GM12873 (cell line): ENCODE data around the gene ARHGAP44.

ENCODE experiments used
- CTCF ChIP-seq: IDR thresholded peaks from 2 replicates; pipeline ENCODE4 v1.5.1; 2012; ENCODE audit warnings: low read depth, mild to moderate bottlenecking, moderate library complexity, low read length, control low read depth; ENCODE audit not compliant: insufficient read depth; ENCODE audit errors: missing control alignments

Gene ARHGAP44

GRCh38 chr17:12940699-12941098 lies 151.4 kb downstream of the ARHGAP44 start:
- TF ChIP-seq CTCF, result no peak

- no peak for TF ChIP-seq CTCF
Observed at GRCh38 chr17:12947047-12947446, 157.7 kb downstream of the ARHGAP44 start.

GRCh38 chr17:12952012-12952411 lies 162.7 kb downstream of the ARHGAP44 start:
- TF ChIP-seq CTCF, result no peak

- no peak for TF ChIP-seq CTCF
Observed at GRCh38 chr17:12953156-12953555, 163.9 kb downstream of the ARHGAP44 start.

- TF ChIP-seq CTCF, result no peak
Observed at GRCh38 chr17:12955521-12955920, 166.2 kb downstream of the ARHGAP44 start.

- no peak for TF ChIP-seq CTCF
Observed at GRCh38 chr17:12958786-12959185, 169.5 kb downstream of the ARHGAP44 start.

GRCh38 chr17:12959441-12959840 lies 170.1 kb downstream of the ARHGAP44 start:
- no peak for TF ChIP-seq CTCF
